ENCODE results near the gene SKOR1. TPM values are rescaled to one million over a fixed set of nuclear protein-coding genes. Genes with fewer than 3 reads are reported as not detected.

SKOR1 gene
- total and polyA plus RNA-seq, 2 of the 8 experiments (the other 6 are each of a cell fraction or from before 2014, with no cell fraction given) = 0.03 to 0.11 TPM

DNA sequence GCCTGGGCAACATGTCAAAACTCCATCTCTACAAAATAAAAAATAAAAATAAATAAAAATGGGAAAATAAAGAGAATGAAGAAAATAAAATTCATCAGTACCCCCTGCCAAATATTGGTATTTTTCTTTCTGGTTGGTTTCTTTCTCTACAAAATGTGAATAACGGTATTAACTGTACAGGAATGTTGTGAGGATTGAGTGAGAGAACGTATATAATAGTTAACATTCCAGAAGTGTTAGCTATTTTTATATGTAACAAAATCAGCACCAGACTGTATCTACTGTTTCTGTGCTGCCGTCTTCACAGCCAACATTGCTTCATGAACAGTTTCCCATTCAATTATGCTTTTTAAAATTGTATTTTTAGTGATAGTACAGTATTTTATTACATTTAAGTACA, 40.0 kb downstream of the SKOR1 start:
- Histone ChIP-seq H2AK5ac (ENCODE audit: low read depth, low read length) (no peak overlapping the region), H3K23ac (ENCODE audit: insufficient read length) (no peak overlapping the region), H3K79me1 (ENCODE audit: low read depth, low read length) (no peaks in the 10 kb centered on the region), H3K79me2 (ENCODE audit: control insufficient read depth in 1 of 2, insufficient read depth in 2 of 2, low read length in 2 of 2) (no peaks in the 10 kb centered on the region), H3K36me3 (ENCODE audit: control insufficient read depth in 2 of 4, insufficient read depth in 4 of 4, low read length in 3 of 4) (no peaks in the 10 kb centered on the region), H3K9me3 (ENCODE audit: insufficient read depth in 2 of 2, low read depth in 1 of 2, low read length in 1 of 2) (no peaks in the 10 kb centered on the region), H4K91ac (replicated peaks; ENCODE audit: insufficient read length, low read length) (no peak overlapping the region), H3K4me1 (replicated peaks in 1 of 4; ENCODE audit: control insufficient read depth in 3 of 4, insufficient read depth in 4 of 4, low read length in 3 of 4) (peaks cover 0 to 15% (median 5%) of the 10 kb centered on the region in 4 experiments; a peak in 5 of 7 replicates), H3K4me3 (ENCODE audit: extremely low read depth in 1 of 4, insufficient read depth in 2 of 4, low read depth in 3 of 4, low read length in 4 of 4) (no peak overlapping the region), H2BK20ac (ENCODE audit: low read length) (no peak overlapping the region), H4K8ac (ENCODE audit: extremely low read depth, insufficient read depth, low read length) (no peak overlapping the region), H3K18ac (ENCODE audit: extremely low read depth, low read length) (no peak overlapping the region), H3K4me2 (ENCODE audit: insufficient read depth in 1 of 2, low read depth in 2 of 2, low read length in 2 of 2) (no peak overlapping the region), H2AFZ (ENCODE audit: low read length) (no peak overlapping the region), H3K23me2 (ENCODE audit: low read depth, low read length) (no peaks in the 10 kb centered on the region; the same call in 1 of the 2 replicates), H3K14ac (ENCODE audit: insufficient read length) (no peak overlapping the region), H3K27ac (ENCODE audit: low read depth, low read length) (no peak overlapping the region), H3K9ac (replicated peaks in 1 of 4; ENCODE audit: extremely low read depth in 1 of 4, low read depth in 3 of 4, low read length in 3 of 4) (no peak overlapping the region), H2BK15ac (ENCODE audit: low read length) (no peak overlapping the region), H3K56ac (replicated peaks; ENCODE audit: insufficient read length, low read depth, low read length) (no peak overlapping the region), H3K4ac (replicated peaks; ENCODE audit: insufficient read length, low read depth, low read length) (no peak overlapping the region), H2BK12ac (ENCODE audit: low read depth, low read length) (no peak overlapping the region), H4K5ac (ENCODE audit: insufficient read length, low read depth, low read length) (no peak overlapping the region), H2BK120ac (replicated peaks; ENCODE audit: low read depth, low read length) (no peak overlapping the region), H4K20me1 (replicated peaks in 1 of 2; ENCODE audit: control insufficient read depth in 1 of 2, insufficient read depth in 2 of 2, low read length in 2 of 2) (no peaks in the 10 kb centered on the region), H2BK5ac (ENCODE audit: low read depth, low read length) (no peak overlapping the region), H3K27me3 (replicated peaks in 1 of 4; ENCODE audit: control insufficient read depth in 3 of 4, extremely low read depth in 1 of 4, insufficient read depth in 3 of 4, low read length in 3 of 4) (peaks cover 0 to 4% (median 0%) of the 10 kb centered on the region in 4 experiments; a peak in 2 of 7 replicates)
- POLR2A ChIA-PET (ENCODE audit: partially characterized antibody) = no interaction called here
- no peak for DNase-seq (ENCODE audit: low read depth in 1 of 2, low spot score in 2 of 2)
- WGBS, 2 experiments (ENCODE audit: extremely low coverage in 1 of 2, insufficient coverage in 1 of 2, insufficient read length in 1 of 2, insufficient replicate concordance in 2 of 2, low coverage in 1 of 2, low lambda C conversion rate in 2 of 2, missing lambda C conversion rate in 1 of 2) = 88% methylated on average over 3 of the region's 3 CpGs; no CpG with 5 or more reads in 1 of the 2 experiments
- CTCF ChIA-PET (ENCODE audit: partially characterized antibody) = interaction anchor here (0.6 kb wide), 1 partner anchor 127 kb away, joined by 3 read pairs; no protein-coding TSS in a partner anchor
- TF ChIP-seq ZNF274 (IDR thresholded peaks at IDR 0.05; ENCODE audit: borderline replicate concordance, extremely low read depth, low read length) (no peak), YY1 (IDR thresholded peaks at IDR 0.05; ENCODE audit: low read depth, low read length) (no peak), BACH1 (IDR thresholded peaks at IDR 0.05; ENCODE audit: low read length) (no peak)
- FAIRE-seq = no peak
